Stimulated activated CD8-positive, alpha-beta memory T cell treated with anti-CD3 and anti-CD28 coated beads, Interleukin-7, amount 100 ng/mL, for 1 hour (primary cell): ENCODE measurements around the gene ZNF213.
"Not testable (repeated sequence)": the region's sequence is repeated elsewhere in the genome, so short reads cannot be mapped to it uniquely, and the experiment has no call there.

Source experiments
- DNase-seq, 2 donors: peaks; one replicate each; pipeline ENCODE4 v3.0.0-alpha.2; 2020; ENCODE audit warnings: low read depth in 2 of 2

Gene ZNF213

GRCh38 chr16:3170440-3171180 is 35.8 kb downstream of the ZNF213 start:
- DNase-seq: no peak

GRCh38 chr16:3171181-3171854 is 36.5 kb downstream of the ZNF213 start:
- DNase-seq: no peak

- DNase-seq: no peak
These were observed 37.2 kb downstream of the ZNF213 start for GRCh38 chr16:3171855-3172593.

- no peak for DNase-seq
These were observed 39.2 kb downstream of the ZNF213 start for GRCh38 chr16:3173892-3174617.

- DNase-seq: no peak
These were observed 39.9 kb downstream of the ZNF213 start for GRCh38 chr16:3174618-3175148.

- DNase-seq: no peak
These were observed 40.6 kb downstream of the ZNF213 start for GRCh38 chr16:3175157-3176093.

- DNase-seq: no peak
These were observed 44.8 kb downstream of the ZNF213 start for GRCh38 chr16:3179651-3180050.

GRCh38 chr16:3180445-3180878 is 45.6 kb downstream of the ZNF213 start:
- DNase-seq: no peak

- DNase-seq: not testable (repeated sequence)
These were observed 47.4 kb downstream of the ZNF213 start for GRCh38 chr16:3182293-3182607.

- no peak for DNase-seq
These were observed 48.0 kb downstream of the ZNF213 start for GRCh38 chr16:3182608-3183444.

- no peak for DNase-seq
These were observed 48.8 kb downstream of the ZNF213 start for GRCh38 chr16:3183445-3184139.

GRCh38 chr16:3186946-3187690 is 52.3 kb downstream of the ZNF213 start:
- no peak for DNase-seq

GRCh38 chr16:3187798-3188674 is 53.2 kb downstream of the ZNF213 start, which contains the start of gene OR1F1:
Gene OR1F1 (plus strand): TSS chr16:3188204.
- no peak for DNase-seq

GRCh38 chr16:3188675-3188924 is 53.8 kb downstream of the ZNF213 start:
- DNase-seq: no peak

- DNase-seq: no peak
These were observed 54.3 kb downstream of the ZNF213 start for GRCh38 chr16:3188925-3189825.

GRCh38 chr16:3189869-3190268 is 55.0 kb downstream of the ZNF213 start:
- DNase-seq: no peak

GRCh38 chr16:3190949-3191353 is 56.1 kb downstream of the ZNF213 start:
- DNase-seq: no peak
